Endodermal cell (in vitro differentiated cells): ENCODE measurements around the gene ITGAX. TPM values are rescaled to one million over a fixed set of nuclear protein-coding genes. Genes with fewer than 3 reads are reported as not detected.

Source experiments
- DNase-seq: peaks from one replicate; pipeline ENCODE4 v3.0.0-alpha.2; 2017
- H3K27ac ChIP-seq: 2 replicates; pipeline ENCODE4 v1.5.1; 2013; ENCODE audit warnings: mild to moderate bottlenecking, low read depth, low read length, moderate library complexity
- H3K27me3 ChIP-seq: 2 replicates; pipeline ENCODE4 v1.6.1; 2013; ENCODE audit warnings: mild to moderate bottlenecking, low read length, moderate library complexity; ENCODE audit not compliant: insufficient read depth, control insufficient read depth, poor library complexity, severe bottlenecking
- H3K36me3 ChIP-seq: 2 replicates; pipeline ENCODE4 v1.7.0; 2013; ENCODE audit warnings: mild to moderate bottlenecking, low read length, moderate library complexity; ENCODE audit not compliant: control insufficient read depth, insufficient read depth
- H3K4me1 ChIP-seq: one replicate; pipeline ENCODE4 v1.7.0; 2013; ENCODE audit warnings: low read length; ENCODE audit not compliant: control insufficient read depth, insufficient read depth
- H3K4me3 ChIP-seq: 2 replicates; pipeline ENCODE4 v1.5.1; 2013; ENCODE audit warnings: mild to moderate bottlenecking, low read length, moderate library complexity
- H3K9ac ChIP-seq: 2 replicates; pipeline ENCODE4 v1.6.1; 2013; ENCODE audit warnings: mild to moderate bottlenecking, low read length, moderate library complexity; ENCODE audit not compliant: poor library complexity, severe bottlenecking; ENCODE audit errors: extremely low read depth
- H3K9me3 ChIP-seq: 2 replicates; pipeline ENCODE4 v1.6.1; 2013; ENCODE audit warnings: mild to moderate bottlenecking, low read length, moderate library complexity; ENCODE audit not compliant: control insufficient read depth
- H3K27ac Mint-ChIP-seq: 2 replicates; pipeline ENCODE4 v1.8.0; 2020; ENCODE audit warnings: mixed read lengths
- H3K27me3 Mint-ChIP-seq: 2 replicates; pipeline ENCODE4 v1.8.0; 2021; ENCODE audit warnings: mild to moderate bottlenecking, mixed read lengths; ENCODE audit not compliant: insufficient read depth
- H3K36me3 Mint-ChIP-seq: 2 replicates; pipeline ENCODE4 v1.8.0; 2020; ENCODE audit warnings: low read depth, mixed read lengths
- H3K4me1 Mint-ChIP-seq: 2 replicates; pipeline ENCODE4 v1.8.0; 2020; ENCODE audit warnings: mixed read lengths
- H3K4me3 Mint-ChIP-seq: 2 replicates; pipeline ENCODE4 v1.8.0; 2020; ENCODE audit warnings: mild to moderate bottlenecking, moderate library complexity, mixed read lengths
- H3K9me3 Mint-ChIP-seq: 2 replicates; pipeline ENCODE4 v1.8.0; 2020; ENCODE audit warnings: mild to moderate bottlenecking, mixed read lengths
- CTCF ChIP-seq: fragments of 200-600 bp; sonication (generic); conservative IDR thresholded peaks from 2 replicates; pipeline ENCODE4 v1.5.0; 2021; ENCODE audit warnings: antibody characterized with exemption, mild to moderate bottlenecking
- WGBS, 2 experiments: methylation state at CpG; one replicate each; pipeline versions ENCODE4 v1.1.5 to v1.1.7; 2013; ENCODE audit warnings: missing lambda C conversion rate in 2 of 2, mixed read lengths in 1 of 2; ENCODE audit not compliant: insufficient coverage in 1 of 2, insufficient read length in 1 of 2; 5-methylcytosine and 5-hydroxymethylcytosine counted together
- total RNA-seq, 2 donors: library from RNA; stranded (reverse); fragmentation: NEBNext Ultra II Directional in 1 of 2; extraction: Animal tissue kit (Norgen Biotek cat#: 25700) in 1 of 2; gene quantifications; 2 replicates in 1 of 2; 3 replicates in 1 of 2; pipeline ENCODE4 v1.2.1, GENCODE V29; 2021

ITGAX gene
- total RNA-seq, 2 donors from 2014 or later = 0.22 TPM; not detected in 1

DNA sequence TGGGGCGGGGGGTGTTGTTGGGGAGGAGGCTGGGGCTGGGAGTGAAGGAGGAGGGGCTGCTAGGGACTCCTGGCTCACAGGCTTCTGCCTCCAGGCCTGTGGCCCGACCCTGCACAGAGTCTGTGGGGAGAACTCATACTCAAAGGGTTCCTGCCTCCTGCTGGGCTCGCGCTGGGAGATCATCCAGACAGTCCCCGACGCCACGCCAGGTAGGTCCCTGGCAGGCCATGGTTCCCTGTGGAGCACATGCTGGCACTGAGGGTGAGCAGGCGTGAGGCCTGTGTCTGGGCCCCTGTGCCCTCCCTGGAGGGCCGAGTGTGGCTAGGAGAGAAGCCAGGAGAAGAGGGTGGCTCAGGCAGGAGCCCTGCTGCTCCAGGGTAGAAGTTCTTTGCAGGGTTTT lies 42.7 kb downstream of the ITGAX start:
- Mint-ChIP-seq H3K27me3 (peaks cover 15% of the 10 kb centered on the region), H3K4me1 (peaks cover 4% of the 10 kb centered on the region), H3K9me3 (peaks cover 9% of the 10 kb centered on the region), H3K27ac (no peak overlapping the region), H3K36me3 (no peaks in the 10 kb centered on the region), H3K4me3 (no peak overlapping the region)
- no peaks in the 10 kb centered on the region for H3K4me1 ChIP-seq
- no peaks in the 10 kb centered on the region for H3K36me3 ChIP-seq
- H3K27me3 ChIP-seq = no peaks in the 10 kb centered on the region
- H3K9me3 ChIP-seq = no peaks in the 10 kb centered on the region
- TF ChIP-seq CTCF = no peak
- no peak for DNase-seq
- no peak overlapping the region for H3K27ac ChIP-seq
- H3K4me3 ChIP-seq = no peak overlapping the region
- no peak overlapping the region for H3K9ac ChIP-seq
- WGBS, 2 experiments = 91 to 93% methylated on average over 6 to 9 of the region's 9 CpGs

DNA sequence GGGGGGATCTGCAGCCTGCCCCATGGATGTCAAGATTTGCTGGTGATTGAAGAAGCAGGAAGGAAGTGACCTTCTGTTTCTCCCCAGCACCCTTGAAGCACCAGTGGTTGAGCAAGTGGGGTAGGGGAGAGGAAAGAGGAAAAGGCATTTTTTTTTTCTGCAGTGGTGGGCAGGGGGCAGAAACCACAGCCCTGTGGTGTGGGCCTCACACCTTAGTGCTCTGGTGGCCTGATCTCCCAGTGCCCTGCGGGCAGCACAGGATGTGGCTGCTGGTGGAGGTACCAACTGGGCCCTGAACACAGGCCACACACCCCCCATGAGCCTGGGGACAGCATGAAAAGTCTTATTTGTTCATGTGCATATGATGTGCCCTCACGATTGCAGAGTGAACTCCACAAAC lies 45.2 kb downstream of the ITGAX start:
- Mint-ChIP-seq H3K36me3 (no peaks in the 10 kb centered on the region), H3K27ac (no peak overlapping the region), H3K27me3 (peaks cover 18% of the 10 kb centered on the region), H3K4me1 (no peaks in the 10 kb centered on the region), H3K4me3 (no peak overlapping the region), H3K9me3 (peaks cover 9% of the 10 kb centered on the region)
- TF ChIP-seq CTCF = no peak
- Histone ChIP-seq H3K4me3 (no peak overlapping the region), H3K4me1 (no peaks in the 10 kb centered on the region), H3K27ac (no peak overlapping the region), H3K36me3 (no peaks in the 10 kb centered on the region), H3K9ac (no peak overlapping the region), H3K9me3 (no peaks in the 10 kb centered on the region), H3K27me3 (no peaks in the 10 kb centered on the region)
- DNase-seq = no peak
- WGBS, 2 experiments = 82 to 89% methylated on average over 1 to 2 of the region's 2 CpGs

DNA sequence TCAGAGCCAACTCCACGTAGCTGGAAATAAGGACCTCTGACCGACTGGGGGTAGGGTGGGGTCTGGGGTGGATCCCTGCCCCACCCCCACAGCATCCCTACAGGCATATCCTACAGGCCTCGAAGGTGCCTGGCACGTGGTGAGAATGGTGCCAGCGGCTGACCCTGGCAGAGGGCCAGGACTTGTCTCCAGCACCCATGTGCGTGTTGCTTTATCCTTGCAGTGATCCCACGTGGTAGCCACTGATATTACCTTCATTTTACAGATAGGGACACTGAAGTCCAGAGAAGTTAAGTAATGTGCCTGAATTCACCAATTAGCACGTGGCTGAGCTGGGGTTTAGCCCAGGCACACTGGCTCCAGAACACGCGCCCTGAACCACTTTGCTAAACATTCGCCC lies 46.5 kb downstream of the ITGAX start:
- Histone ChIP-seq H3K9ac (no peak overlapping the region), H3K4me3 (no peak overlapping the region), H3K36me3 (no peaks in the 10 kb centered on the region), H3K27ac (no peak overlapping the region), H3K4me1 (no peaks in the 10 kb centered on the region), H3K9me3 (no peaks in the 10 kb centered on the region), H3K27me3 (no peaks in the 10 kb centered on the region)
- no peaks in the 10 kb centered on the region for H3K36me3 Mint-ChIP-seq
- no peak overlapping the region for H3K27ac Mint-ChIP-seq
- no peak for DNase-seq
- peaks cover 18% of the 10 kb centered on the region for H3K27me3 Mint-ChIP-seq
- peaks cover under 1% of the 10 kb centered on the region for H3K4me1 Mint-ChIP-seq
- WGBS, 2 experiments = 92 to 93% methylated on average over 10 to 11 of the region's 11 CpGs
- peaks cover 9% of the 10 kb centered on the region for H3K9me3 Mint-ChIP-seq
- no peak for TF ChIP-seq CTCF
- H3K4me3 Mint-ChIP-seq = no peak overlapping the region
